ENCODE results near the gene PRR9.
"Not testable (repeated sequence)": the region's sequence is repeated elsewhere in the genome, so short reads cannot be mapped to it uniquely, and the experiment has no call there.

Gene PRR9, protein sequence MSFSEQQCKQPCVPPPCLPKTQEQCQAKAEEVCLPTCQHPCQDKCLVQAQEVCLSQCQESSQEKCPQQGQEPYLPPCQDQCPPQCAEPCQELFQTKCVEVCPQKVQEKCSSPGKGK

DNA sequence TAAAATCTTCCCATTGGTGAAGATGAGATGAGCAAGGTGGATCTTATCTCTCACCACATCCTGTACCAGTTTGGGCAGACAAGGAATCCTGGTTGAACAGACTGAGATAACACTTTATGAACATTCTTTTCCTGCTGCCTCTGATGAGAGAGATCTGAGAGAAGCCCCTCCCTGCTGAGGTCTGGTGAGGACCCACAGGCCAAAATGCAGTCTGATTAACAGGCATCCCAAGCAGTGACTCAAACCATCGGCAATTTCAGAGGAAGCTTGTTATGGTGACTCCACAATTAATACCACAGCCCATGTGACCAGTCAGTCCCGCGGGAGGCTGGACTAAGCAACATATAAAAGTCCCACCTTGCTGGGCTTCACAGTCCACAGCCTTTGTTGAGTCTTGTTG, at the start of gene PRR9:
Gene PRR9 (plus strand): TSS at position 373 of the 400 bp plus-strand sequence. CDS start 561 bp downstream, outside the sequence.
- no peak for DNase-seq (ENCODE audit: low spot score)

DNA sequence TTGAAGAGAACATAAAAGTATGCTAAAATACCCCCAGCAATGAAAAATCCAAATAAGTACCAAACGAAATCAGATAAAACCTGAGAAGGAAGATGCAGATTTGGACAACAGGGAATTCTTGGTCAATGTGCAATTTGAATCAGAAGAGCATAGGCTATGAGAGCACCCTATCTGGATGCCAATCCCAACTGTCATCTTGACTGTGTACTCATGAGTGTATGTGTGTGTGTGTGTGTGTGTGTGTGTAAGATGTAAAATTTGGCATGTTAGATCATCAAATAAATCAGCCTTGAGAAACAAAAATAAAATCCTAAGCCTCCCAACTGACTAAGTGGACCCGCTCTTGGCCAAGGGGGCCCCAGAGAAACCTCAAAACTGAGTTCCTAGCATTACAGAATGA, 48.7 kb upstream of the PRR9 start:
- DNase-seq (ENCODE audit: low spot score) = no peak

DNA sequence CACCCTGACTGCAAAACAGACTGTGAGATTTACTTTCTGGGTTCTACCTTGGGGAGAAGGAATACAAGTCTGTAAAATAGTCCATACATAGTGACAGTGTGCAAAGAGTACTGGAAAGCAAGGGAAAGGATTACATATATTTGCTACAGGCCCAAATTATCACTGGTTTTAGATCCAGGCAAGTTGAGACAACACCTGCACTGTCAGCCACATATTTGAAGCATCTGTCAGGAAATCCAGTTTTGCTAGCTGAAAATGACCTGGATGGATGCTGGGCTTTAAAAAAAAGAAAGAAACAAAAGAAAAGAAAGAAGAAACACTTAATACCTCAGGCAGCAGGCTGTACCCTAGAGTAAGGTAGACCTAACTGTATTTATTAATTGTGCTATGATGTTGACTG, 42.8 kb upstream of the PRR9 start:
- DNase-seq (ENCODE audit: low spot score) = no peak

DNA sequence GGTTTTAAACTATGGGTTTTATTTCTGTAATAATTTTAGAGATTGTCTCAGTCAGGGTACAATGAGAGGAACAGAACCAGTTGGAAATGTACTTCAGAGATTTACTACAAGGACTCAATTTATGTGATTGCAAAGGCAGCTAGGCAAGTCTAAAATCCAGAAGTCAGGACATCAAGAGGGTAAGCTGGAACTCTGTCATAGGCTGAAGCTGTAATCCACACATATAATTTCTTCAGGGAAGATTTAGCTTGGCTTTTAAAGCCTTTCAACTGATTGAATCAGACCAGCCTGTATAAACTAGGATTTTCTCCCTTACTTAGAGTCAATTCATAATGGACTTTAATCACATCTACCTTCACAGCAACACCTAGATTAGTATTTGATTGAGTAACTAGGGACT, 38.5 kb upstream of the PRR9 start:
- DNase-seq (ENCODE audit: low spot score) = no peak

DNA sequence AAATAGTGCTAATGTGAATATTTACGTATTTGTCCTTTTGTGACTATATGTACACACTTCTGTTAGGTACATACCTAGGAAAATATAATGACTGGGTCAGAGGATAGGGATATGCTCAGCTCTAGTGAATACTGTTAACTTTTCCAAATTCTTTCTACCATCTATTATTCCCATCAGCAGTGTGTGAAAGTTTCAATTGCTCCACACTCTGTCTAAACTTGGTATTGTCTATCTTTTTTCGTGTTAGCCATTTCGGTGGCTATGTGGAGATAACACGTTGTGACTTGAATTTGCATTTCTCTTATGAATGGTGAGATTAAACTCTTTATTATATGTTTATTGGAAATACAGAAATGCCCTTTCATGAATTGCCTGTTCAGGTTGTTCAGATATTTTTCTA, 36.8 kb upstream of the PRR9 start:
- no peak for DNase-seq (ENCODE audit: low spot score)

DNA sequence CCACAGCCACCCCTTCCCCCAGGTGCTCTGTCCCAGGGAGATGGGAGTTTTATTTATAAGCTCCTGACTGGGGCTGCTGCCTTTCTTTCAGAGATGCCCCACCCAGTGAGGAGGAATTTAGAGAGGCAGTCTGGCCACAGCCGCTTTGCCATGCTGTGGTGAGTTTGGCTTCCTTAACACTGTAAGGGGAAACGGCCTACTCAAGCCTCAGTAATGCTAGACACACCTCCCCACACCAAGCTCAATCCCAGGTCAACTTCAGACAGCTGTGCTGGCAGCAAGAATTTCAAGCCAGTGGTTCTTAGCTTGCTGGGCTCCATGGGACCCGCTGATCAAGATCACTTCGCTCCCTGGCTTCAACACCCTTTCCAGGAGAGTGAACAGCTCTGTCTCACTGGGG, 29.1 kb upstream of the PRR9 start:
- not testable (repeated sequence) for DNase-seq (ENCODE audit: low spot score)

DNA sequence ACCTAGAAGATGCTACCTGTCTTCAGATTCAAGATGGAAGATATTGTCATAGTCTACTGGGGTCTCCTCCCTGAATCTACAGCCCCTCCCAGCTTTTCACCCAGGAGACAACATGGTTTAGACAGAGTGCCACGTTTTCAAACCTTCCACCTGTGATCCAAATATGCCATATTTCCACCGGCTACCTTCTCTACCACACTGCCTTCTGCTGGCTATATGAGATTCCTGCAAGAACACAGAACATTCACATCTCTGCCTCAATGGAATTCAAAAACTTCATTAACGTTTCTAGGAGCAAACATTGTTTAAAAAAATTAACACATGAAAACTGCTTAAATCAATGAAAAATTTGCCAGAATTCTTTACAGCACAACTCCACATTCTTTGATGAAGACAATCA, 27.0 kb upstream of the PRR9 start:
- DNase-seq (ENCODE audit: low spot score) = no peak

DNA sequence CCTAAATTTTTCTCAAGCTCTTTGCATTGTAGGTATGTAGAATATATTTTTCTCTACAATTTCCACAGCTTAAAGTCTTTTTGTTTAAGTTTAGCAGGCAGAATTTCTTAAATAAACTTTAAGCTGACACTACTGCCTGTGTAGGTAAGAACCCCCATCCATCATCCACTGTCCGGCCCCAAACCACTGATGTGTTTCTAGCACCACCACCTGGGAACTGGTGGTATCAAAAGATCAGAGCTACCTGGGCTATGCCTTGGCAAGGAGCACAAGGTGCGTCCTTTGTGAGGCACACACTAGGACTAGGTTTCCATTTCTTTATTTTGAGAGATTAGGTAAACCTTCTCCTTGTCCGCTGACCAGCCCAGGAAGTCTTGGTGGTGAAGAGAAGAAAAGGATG, 24.7 kb upstream of the PRR9 start:
- no peak for DNase-seq (ENCODE audit: low spot score)

DNA sequence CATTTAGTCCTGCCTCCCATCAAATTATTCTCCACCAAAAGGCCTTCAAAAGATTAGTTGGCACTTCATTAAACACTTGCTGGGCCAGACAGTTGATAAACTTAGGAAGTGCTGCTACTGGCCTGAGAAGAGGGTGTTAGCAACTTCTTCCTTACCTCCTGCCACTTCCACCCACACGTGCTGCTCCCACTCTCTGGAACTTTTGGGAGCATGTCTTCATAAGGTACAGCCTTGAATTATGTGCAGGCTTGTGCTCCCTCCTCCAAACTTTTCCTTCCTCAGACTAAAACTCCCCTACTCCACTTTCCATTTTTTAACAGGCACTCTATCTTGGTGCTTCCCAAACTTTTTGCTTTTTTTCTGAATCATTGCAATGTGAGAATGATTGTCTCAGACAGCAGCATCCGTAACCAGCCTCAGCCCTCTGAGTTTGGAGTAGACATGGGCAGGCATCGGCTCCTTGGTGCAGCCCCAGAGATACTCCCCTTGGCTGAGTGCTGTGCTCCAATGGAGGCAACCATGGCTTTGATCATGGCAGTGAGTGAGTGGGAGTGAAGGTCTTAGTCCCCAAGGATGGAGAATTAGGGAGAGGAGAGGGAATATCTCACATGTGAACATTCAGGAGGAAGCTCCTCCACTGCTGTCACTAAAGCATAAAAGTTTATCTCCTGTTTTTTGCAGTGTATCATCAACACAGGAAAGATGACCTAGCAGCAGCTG, 22.9 kb upstream of the PRR9 start:
- DNase-seq (ENCODE audit: low spot score) = no peak

DNA sequence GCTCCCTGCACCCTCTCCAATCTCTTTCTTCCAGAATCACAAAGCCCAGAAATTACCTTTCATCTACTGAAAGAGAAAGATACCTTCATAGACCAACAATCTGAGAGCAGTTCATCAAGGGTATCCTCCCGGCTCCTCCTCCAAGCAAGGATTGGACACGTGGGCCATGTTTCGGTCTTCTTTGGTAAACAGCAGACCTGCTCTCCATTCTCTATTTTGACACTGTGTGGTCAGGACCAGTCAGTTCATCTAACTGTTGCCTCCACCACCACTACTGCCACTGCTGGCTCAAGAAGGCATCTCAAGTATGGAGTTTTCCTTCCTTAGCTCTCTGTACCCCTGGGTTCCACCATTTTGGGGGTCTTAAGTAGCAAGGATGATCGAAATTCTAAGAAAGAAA, 22.2 kb upstream of the PRR9 start:
- no peak for DNase-seq (ENCODE audit: low spot score)

DNA sequence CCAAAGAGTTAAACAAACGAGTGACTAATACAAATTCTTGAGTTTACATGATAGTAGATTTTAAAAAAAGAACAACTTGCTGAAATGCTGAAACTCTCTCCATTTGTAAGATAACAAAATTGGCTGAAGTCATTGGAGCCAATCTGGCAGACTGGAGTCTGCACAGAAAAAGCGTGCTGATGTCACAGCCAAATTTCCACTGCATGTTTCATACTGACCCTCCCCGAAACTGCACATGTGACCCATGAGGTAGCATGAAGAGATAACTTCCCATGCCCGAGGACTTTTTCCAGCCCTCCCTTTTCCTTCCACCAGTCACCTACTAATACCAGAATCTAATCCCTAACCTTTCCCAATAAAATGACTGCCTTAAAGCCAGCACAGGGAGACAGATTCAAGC, 15.4 kb upstream of the PRR9 start:
- no peak for DNase-seq (ENCODE audit: low spot score)

DNA sequence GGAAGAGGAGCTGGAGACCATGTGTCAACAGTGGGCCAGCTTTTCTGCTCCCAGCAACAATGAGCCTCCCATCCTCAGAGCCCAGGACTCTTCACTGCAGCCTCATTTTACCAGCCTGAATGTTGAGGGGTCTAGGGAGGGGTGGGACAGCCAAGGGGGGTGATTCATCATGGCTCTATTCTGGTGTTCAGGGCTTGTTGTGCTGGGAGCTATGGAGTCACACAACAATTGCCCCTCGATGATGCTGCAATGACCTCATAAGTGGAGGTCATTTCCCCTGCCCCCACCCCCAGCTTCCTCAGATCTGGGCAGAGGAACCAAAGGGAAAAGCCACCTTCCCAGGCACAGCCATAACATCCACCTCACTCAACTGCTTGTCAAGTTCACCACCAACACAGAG, 14.3 kb upstream of the PRR9 start, which contains the start of gene LELP1:
Gene LELP1 (plus strand): TSS at position 301 of the 400 bp plus-strand sequence. CDS start 1,278 bp downstream, outside the sequence.
- no peak for DNase-seq (ENCODE audit: low spot score)

DNA sequence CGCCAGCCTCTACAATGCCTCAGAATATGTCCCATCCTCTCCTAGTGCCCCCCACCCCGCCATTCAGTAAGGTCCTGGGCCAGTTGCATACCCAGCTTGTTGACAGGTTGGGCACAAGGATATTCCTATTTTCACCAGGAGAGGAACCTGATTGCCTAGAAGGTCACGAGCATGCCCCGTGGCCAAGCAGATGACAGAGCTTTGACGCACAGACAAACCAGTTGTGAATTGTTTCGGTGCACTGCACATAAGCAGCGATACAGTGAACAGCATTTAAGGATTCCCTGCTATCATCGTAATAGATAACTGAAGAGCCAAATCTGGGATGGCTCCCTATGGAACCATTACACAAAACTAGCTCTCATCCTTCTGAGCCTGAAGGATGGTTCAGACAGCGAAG, 10.8 kb upstream of the PRR9 start:
- DNase-seq (ENCODE audit: low spot score) = no peak

DNA sequence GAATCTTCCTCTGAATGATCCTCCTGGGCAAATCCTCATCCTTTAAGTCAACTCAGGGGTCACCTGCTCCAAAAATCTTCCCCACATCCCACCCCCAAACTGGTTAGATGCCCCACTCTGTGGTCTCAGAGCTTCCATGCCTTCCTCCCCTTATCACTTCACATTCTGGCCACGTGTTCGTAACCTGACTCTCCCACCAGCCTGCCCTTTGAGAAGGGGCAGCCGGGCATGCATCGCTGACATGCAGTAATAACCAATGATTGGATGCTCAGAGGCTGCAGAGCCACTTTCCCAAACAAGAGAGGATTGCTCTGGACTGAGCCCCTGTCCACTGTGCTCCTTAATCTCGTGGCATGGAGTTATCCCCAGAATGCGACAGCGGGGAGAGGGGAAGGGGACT, 7.2 kb upstream of the PRR9 start:
- no peak for DNase-seq (ENCODE audit: low spot score)

DNA sequence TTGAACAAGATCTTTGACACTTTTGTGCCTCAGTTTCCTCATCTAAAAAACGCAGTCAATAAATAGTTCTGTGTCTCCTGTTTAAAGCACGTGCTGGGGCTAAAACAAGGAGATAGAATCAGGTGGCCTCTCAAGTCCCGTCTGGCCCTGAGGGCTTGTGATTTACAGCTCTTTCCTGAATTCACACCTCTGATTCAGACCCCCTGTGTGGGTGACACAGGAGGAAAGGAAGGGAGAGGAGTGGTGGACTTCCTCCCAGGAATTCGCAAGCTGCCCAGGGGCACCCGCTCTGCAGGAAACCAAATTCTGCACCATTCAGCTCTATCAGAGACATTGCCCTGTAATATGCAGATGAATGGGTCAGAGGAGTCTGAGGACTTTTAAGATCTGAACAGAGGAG, 5.2 kb upstream of the PRR9 start:
- no peak for DNase-seq (ENCODE audit: low spot score)

DNA sequence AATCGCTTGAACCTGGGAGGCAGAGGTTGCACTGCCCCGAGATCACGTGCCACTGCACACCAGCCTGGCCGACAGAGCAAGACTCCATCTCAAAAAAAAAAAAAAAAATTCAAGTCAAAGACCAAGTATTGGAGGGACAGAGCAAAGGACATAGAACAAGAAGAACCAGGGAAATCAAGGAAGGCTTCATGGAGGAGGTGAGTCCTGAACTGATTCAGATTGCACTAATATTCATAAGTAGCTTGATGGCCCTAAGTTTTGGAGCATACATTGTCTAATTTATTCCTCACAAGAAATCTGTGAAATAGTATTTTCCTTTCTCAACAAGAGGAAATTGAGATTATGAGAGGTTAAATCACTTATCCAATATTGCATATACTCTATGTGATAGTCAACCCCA, 3.9 kb upstream of the PRR9 start:
- no peak for DNase-seq (ENCODE audit: low spot score)

DNA sequence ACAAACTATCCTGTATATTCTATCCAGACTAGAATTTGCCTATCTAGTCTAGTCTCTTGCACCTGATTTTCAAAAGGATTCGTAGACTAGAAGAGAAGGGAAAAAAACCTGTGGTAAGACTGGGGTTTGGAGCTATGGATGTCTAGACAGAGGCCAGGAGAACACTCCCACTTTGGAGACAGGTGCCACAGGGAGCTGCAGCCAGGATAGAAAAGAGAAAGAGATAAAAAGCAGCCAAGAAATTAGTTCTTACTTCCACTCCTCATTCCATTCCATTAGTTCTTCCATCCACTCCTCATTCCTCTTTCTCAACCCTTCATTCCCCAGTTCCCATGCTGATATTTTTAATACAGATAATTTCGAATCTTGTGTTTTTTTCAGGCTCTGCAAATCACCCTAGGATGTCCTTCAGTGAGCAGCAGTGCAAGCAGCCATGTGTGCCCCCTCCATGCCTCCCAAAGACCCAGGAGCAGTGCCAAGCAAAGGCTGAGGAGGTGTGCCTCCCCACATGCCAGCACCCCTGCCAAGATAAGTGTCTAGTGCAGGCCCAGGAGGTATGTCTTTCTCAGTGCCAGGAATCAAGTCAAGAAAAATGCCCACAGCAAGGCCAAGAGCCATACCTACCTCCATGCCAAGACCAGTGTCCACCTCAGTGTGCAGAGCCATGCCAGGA, 496 bp downstream of the PRR9 start:
- no peak for DNase-seq (ENCODE audit: low spot score)

DNA sequence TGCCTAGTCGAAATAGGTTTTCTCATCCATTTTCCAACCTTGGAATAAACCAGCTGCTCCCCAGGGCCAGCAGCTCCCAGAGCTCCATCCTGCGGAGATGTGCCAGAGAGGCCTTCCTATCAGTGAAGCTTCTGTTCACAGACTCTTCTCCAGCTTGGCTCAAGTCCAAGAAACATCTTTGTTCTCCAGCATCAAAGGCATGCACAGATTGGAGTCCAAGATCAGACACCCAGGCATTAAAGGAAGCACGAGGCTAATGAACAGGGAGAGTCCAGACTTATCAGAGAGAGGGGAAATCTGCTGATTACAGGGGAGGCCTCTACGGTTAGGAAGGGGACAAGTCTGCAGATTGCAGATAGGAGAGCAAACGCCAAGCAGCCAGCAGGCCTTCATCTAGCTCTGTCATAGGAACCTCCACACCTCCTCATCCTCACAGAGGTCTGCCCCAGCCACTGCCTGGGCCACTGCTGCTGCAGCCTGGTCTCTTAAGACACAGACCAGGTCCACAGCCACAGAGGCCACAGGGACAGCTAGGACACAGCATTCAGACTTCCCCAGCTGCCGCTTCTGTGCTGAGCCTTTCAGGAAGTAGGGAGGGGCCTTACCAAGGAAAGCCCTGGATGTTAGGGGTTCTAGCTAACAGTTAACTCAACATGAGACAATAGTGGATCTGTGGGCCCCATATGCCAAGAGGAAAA, 3.4 kb downstream of the PRR9 start:
- no peak for DNase-seq (ENCODE audit: low spot score)

DNA sequence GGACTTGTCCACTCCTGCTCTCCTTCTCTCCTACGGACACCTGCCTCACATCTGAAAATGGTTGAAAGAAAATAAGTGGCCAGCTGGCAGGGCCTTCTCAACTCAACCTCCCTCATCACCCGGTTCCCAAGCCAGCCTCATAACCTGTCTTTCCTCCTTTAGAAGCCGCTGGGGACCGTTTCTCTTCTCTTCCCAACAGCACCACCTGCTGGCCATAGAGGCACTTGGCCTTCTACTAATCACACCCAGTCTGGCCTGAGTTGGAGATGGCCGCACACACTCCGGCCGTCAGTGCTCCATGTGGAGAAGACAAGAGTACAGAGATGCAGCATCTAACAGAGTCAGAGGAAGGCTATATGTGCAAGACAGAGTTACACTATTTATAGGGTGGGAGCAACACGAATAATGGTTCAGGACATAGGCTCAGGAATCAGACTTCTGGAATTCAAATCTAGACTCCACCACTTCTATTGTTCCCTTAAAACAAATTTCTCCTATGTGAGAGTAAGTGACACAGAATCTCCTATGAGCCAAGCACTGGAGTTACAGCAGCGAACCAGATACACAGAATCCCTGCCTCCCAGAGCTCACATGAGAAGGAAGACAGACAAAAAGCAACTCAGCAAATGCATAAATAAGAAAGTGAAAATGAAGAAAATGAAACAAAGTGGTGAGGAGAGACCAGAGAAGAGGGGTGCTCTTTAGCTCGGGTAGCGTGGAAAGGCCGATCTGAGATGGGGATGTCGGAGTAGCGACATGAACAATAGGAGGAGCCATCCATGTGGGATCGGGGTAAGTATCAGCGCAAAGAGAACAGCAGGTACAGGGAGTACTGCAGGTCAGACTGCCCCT, 5.9 kb downstream of the PRR9 start:
- DNase-seq (ENCODE audit: low spot score) = peak; percentile 38

DNA sequence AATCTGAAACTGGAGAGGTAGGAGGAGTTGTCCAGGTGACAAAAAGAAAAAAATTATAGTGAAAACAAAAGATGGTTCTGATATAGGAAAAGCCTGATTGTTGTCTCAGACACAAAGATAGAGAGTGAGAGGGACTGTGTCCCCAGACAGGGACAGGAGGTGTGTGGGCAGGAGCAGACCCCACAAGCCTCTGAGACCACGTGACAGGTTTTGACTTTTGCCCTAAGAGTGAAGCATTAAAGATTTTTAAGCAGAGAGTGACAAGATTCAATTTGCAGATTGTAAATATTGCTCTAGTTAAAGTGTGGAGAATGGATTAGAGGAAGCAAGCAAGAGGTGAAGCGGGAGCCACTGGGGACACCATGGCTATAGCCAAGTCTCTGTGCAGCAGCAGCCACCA, 10.4 kb downstream of the PRR9 start:
- DNase-seq (ENCODE audit: low spot score) = no peak

DNA sequence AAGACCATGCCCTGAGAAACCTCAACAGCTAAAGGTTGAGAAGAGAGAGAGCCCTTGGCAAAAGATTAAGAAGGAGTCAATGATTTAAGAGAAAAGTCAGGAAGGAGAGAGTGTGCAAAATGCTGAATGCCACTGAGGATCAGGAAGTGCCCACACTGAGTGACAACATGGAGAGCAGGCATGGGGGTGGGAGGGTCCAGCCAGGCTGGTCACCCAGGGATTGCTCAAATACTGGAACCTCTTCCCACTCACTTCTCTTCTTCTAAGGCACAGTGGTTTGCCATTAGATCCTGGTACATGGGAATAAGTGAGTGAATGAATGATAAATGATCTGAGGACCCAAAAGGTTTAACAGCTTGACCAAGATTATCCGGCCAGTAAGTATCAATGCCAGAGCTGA, 11.1 kb downstream of the PRR9 start:
- DNase-seq (ENCODE audit: low spot score) = no peak

All from AG08395 (cell line).